Mesodermal cell (in vitro differentiated cells): ENCODE data around the gene KLHL8. TPM values are rescaled to one million over a fixed set of nuclear protein-coding genes. Genes with fewer than 3 reads are reported as not detected.

ENCODE experiments used
- H3K27ac ChIP-seq: 2 replicates; pipeline ENCODE4 v1.7.0; 2013; ENCODE audit warnings: mild to moderate bottlenecking, low read depth, low read length, moderate library complexity; ENCODE audit not compliant: severe bottlenecking
- H3K36me3 ChIP-seq: 2 replicates; pipeline ENCODE4 v1.7.1; 2013; ENCODE audit warnings: mild to moderate bottlenecking, low read length, moderate library complexity; ENCODE audit not compliant: control insufficient read depth, insufficient read depth
- H3K4me1 ChIP-seq: one replicate; pipeline ENCODE4 v1.7.1; 2013; ENCODE audit warnings: mild to moderate bottlenecking, low read length; ENCODE audit not compliant: insufficient read depth, control insufficient read depth, poor library complexity, severe bottlenecking
- H3K4me3 ChIP-seq: 2 replicates; pipeline ENCODE4 v1.7.0; 2013; ENCODE audit warnings: low read length, control low read depth, mild to moderate bottlenecking; ENCODE audit not compliant: insufficient read depth, poor library complexity, severe bottlenecking; ENCODE audit errors: extremely low read depth
- H3K9me3 ChIP-seq: 2 replicates; pipeline ENCODE4 v1.7.1; 2013; ENCODE audit warnings: mild to moderate bottlenecking, low read length, moderate library complexity; ENCODE audit not compliant: control insufficient read depth
- WGBS, 2 experiments: methylation state at CpG; one replicate each; pipeline ENCODE4 v1.1.5; 2013; ENCODE audit warnings: missing lambda C conversion rate in 2 of 2; ENCODE audit not compliant: insufficient coverage in 2 of 2; 5-methylcytosine and 5-hydroxymethylcytosine counted together
- polyA plus RNA-seq, 2 experiments: library from polyadenylated mRNA; stranded (reverse); fragments of 50-300 nt; gene quantifications; one replicate each; pipeline ENCODE4 v1.2.3, GENCODE V29; 2013

Gene KLHL8
- polyA plus RNA-seq (2013, experiment 1 of 2), result 6.9 TPM
- 6.4 TPM for polyA plus RNA-seq (2013, experiment 2 of 2)

DNA sequence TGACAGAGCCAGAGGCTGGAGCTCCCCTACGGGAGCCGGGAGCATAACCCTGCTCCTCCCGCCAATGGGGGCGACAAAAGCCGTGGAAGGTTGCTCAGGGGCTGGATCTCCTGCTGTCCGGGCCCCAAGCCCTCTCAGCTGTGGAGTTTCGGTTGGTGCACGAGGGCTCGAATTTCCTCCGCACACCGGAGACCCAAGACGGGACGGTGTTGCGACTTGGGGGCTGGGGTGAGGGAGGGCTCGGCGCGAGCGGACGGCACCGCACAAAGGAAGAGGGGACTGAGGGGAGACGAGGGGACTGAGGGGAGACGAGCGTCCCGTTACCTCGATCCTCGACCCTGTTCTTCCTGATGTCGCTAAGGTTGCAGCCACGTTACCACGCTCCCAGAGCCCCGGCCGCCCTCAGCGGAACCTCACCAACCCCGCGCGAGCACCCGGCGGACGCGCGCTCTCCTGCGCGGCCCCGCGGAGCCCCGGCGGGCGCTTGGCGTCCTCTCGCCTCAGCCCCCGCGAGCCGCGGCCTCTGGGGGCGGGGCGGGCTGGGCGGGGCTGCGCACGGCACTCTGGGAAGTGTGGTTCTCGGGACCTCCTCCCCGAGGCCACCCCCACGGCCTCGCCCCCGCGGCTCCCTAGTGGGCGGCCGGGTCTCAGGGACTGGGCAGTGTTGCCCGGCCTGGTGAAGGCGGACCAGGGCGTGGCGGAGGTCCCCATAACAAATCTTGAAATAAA lies at the start of gene KLHL8:
KLHL8 (minus strand) TSS at position 525 of the 729 bp plus-strand sequence. CDS start 25,079 bp downstream, outside the sequence.
- Histone ChIP-seq H3K4me3 (peak within 1 kb of the TSS; percentile 88), H3K27ac (peak within 1 kb of the TSS; percentile 93), H3K36me3 (no peaks in the 10 kb centered on the region), H3K9me3 (no peaks in the 10 kb centered on the region), H3K4me1 (peaks cover 6% of the 10 kb centered on the region)
- 0 to 1% methylated on average over 42 to 54 of the region's 70 CpGs for WGBS, 2 experiments

DNA sequence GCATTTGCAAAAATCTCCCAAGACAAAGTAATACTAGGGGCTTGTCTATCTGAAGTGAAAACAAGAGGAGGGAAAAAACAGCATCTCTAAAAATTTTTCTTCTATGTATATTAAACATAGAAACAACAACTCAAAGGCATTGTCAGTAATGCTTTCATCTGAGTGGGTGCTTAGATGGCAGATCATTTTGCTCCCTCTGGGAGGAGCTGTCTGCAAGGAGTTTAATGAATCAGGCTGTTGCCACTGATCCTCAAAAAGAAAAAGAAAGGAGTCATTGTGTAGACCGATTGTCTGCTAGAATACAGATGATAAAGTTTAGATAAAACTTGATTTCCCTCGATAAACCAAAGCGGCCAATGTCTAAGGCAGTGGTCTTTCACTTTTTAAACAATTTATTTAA lies 49.7 kb upstream of the KLHL8 start:
- no CpG with 5 or more reads among the region's 3 CpGs for WGBS, 2 experiments
- Histone ChIP-seq H3K9me3 (no peaks in the 10 kb centered on the region), H3K36me3 (no peaks in the 10 kb centered on the region), H3K4me1 (no peaks in the 10 kb centered on the region), H3K27ac (no peak overlapping the region), H3K4me3 (no peak overlapping the region)

DNA sequence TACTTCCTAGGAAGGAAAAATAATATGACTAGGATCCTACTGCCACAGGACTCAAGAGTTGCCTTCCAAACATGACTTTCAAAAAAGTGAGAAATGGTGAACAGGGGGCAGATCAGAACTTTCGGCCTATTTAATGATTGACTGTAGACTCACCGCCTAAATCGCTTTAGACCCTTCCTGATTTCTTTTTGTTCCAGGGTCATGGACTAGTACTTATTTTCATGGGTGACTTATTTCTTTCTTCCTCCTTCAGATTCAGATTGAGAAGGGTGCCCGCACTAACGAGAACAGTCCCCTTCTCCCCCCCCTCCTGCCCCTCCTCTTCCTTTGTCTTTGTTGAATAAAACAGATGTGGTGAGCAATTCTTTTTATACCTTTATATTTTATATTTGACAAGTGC lies 48.0 kb upstream of the KLHL8 start:
- no peaks in the 10 kb centered on the region for H3K4me1 ChIP-seq
- 90 to 100% methylated on average over 1 of the region's 5 CpGs for WGBS, 2 experiments

DNA sequence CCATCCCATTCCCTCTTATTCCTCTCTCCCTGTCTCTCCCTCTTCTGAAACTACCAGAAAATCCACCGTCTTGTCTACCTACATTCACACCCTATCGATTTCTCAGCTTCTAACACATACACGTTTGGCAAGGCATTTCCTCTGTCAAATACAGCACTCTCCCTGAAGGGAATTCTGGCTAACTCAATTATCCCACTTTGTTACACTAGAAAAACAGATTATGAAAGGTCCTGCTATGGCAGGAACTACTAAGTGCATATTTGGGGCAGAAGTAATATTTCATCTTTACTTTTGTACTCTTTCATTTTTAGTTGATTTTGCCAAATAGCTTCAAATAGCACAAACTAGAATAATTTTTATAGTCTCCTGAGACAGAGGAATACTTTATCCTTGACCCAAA lies 46.6 kb upstream of the KLHL8 start:
- no peaks in the 10 kb centered on the region for H3K4me1 ChIP-seq

More for the DNA sequence above, 48.0 kb upstream of the KLHL8 start:
- no peaks in the 10 kb centered on the region for H3K9me3 ChIP-seq
- no peak overlapping the region for H3K27ac ChIP-seq
- no peaks in the 10 kb centered on the region for H3K36me3 ChIP-seq
- H3K4me3 ChIP-seq, result no peak overlapping the region

GRCh38 chr4:87262886-87263285 lies 42.5 kb upstream of the KLHL8 start:
- no peak overlapping the region for H3K27ac ChIP-seq
- WGBS, 2 experiments, result 86% methylated on average over 1 of the region's 1 CpG; no CpG with 5 or more reads in 1 of the 2 experiments
- no peaks in the 10 kb centered on the region for H3K4me1 ChIP-seq

More for the DNA sequence above, 46.6 kb upstream of the KLHL8 start:
- no peak overlapping the region for H3K4me3 ChIP-seq
- H3K9me3 ChIP-seq, result peaks cover 3% of the 10 kb centered on the region
- 66 to 77% methylated on average over 3 of the region's 3 CpGs for WGBS, 2 experiments
- no peaks in the 10 kb centered on the region for H3K36me3 ChIP-seq
- no peak overlapping the region for H3K27ac ChIP-seq

DNA sequence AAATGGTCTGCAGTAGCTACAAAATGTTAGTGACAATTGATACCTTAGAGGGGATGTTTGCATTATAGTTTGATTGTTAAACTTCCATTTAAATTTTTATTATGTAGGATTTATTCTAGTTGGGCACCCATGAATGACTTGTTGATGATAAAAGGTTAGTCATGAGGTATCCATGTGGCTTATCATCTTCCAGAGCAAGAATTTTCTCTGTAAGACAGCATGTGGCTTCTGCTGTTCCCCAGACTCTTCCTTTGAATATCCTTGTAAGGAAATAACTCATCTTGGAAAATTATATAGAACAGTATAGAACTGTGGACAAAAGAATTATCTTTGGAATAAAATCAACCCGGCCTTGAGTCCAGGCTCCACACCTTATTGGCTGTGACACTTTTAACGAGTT lies 40.1 kb upstream of the KLHL8 start:
- no peaks in the 10 kb centered on the region for H3K4me1 ChIP-seq
- WGBS, 2 experiments, result no CpG with 5 or more reads among the region's 2 CpGs
- H3K27ac ChIP-seq, result no peak overlapping the region
- H3K4me3 ChIP-seq, result no peak overlapping the region
- peaks cover 3% of the 10 kb centered on the region for H3K9me3 ChIP-seq
- H3K36me3 ChIP-seq, result no peaks in the 10 kb centered on the region

More at GRCh38 chr4:87262886-87263285, 42.5 kb upstream of the KLHL8 start:
- Histone ChIP-seq H3K36me3 (no peaks in the 10 kb centered on the region), H3K9me3 (peaks cover 3% of the 10 kb centered on the region), H3K4me3 (no peak overlapping the region)

- WGBS, 2 experiments, result no CpG with 5 or more reads among the region's 2 CpGs
Measured at GRCh38 chr4:87258677-87259076, 38.3 kb upstream of the KLHL8 start.

DNA sequence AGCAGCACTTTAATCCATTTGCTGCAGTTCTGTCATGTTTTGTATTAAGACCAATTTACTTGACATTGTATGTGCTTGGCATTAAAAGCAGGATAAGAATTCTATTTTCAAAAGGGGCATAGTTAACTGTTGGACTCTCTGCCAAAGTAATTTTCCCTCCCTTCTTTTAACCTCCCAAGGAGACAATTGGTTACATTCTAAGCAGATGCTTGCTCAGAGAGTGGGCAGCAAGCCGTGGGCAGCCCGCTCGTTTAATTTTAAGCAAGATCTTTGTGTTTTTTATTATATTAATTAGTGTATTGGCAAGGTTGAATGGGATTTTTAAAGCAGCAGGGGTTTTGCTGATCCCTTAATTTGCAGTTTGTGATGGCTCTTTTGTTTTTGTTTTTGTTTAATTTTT lies 37.1 kb upstream of the KLHL8 start:
- no peak overlapping the region for H3K4me3 ChIP-seq
- H3K36me3 ChIP-seq, result no peaks in the 10 kb centered on the region
- H3K9me3 ChIP-seq, result no peaks in the 10 kb centered on the region
- H3K27ac ChIP-seq, result no peak overlapping the region
- H3K4me1 ChIP-seq, result no peaks in the 10 kb centered on the region
- WGBS, 2 experiments, result 53% methylated on average over 3 of the region's 3 CpGs; no CpG with 5 or more reads in 1 of the 2 experiments

More at GRCh38 chr4:87258677-87259076, 38.3 kb upstream of the KLHL8 start:
- Histone ChIP-seq H3K36me3 (no peaks in the 10 kb centered on the region), H3K4me3 (no peak overlapping the region), H3K4me1 (no peaks in the 10 kb centered on the region), H3K9me3 (peaks cover 3% of the 10 kb centered on the region), H3K27ac (no peak overlapping the region)

GRCh38 chr4:87255755-87256154 lies 35.3 kb upstream of the KLHL8 start:
- no peak overlapping the region for H3K4me3 ChIP-seq
- H3K27ac ChIP-seq, result no peak overlapping the region
- H3K36me3 ChIP-seq, result no peaks in the 10 kb centered on the region
- H3K4me1 ChIP-seq, result no peaks in the 10 kb centered on the region
- 100% methylated on average over 1 of the region's 1 CpG; no CpG with 5 or more reads in 1 of the 2 experiments for WGBS, 2 experiments
- H3K9me3 ChIP-seq, result no peaks in the 10 kb centered on the region

DNA sequence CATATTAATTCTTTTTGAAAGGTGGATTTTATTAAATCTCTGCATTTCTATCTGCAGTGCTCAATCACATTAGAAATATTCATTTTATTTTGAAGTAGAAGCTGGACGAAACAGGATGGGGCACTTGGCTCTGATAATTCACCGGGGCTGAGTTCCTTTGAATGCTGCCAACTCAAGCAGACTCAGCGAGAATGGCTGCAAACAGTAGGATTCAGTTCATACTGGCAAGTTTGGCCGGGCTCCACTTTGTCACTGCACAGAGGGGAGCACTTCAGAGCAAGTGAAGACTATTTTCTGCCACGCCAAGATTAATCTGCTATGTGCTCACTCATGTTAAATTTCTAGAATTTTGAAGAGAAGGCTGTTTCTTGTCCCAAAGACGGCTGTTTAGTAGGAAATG lies 30.7 kb upstream of the KLHL8 start:
- Histone ChIP-seq H3K9me3 (no peaks in the 10 kb centered on the region), H3K4me1 (no peaks in the 10 kb centered on the region), H3K27ac (no peak overlapping the region), H3K36me3 (no peaks in the 10 kb centered on the region), H3K4me3 (no peak overlapping the region)
- WGBS, 2 experiments, result 75 to 87% methylated on average over 6 of the region's 6 CpGs

DNA sequence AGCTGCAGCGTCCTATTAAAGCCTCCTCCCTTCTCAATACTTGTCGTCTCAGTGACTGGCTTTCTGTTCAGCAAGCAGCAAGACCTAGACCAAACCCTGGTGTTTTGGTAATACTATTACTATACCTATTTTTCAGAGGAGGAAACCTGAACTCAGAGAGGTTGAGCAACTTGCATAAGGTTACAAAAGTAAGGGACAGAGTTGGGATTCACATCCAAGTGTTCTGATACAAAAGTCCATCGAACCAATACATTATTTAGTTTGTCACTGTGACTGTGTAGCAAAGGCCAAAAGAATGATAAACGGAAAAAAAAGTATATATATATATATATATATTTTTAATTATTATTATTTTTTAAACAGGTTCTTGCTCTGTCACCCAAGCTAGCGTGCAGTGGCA lies 29.9 kb upstream of the KLHL8 start:
- Histone ChIP-seq H3K27ac (no peak overlapping the region), H3K4me1 (no peaks in the 10 kb centered on the region), H3K4me3 (no peak overlapping the region), H3K36me3 (no peaks in the 10 kb centered on the region), H3K9me3 (no peaks in the 10 kb centered on the region)
- WGBS, 2 experiments, result 71% methylated on average over 1 of the region's 5 CpGs; no CpG with 5 or more reads in 1 of the 2 experiments
